Cardiac fibroblast (primary cell): ENCODE results near the gene SNX24.
A peak's percentile ranks its signal among the peaks of the same experiment; 100 is the strongest.

Source experiments
- DNase-seq, 2 donors: peaks; one replicate each; pipeline versions ENCODE4 v3.0.0 to v3.0.0-alpha.2; 2010; ENCODE audit warnings: low read depth in 2 of 2
- H3K4me3 ChIP-seq, 2 donors: replicated peaks in 1 of 2; 1 replicate in 1 of 2; 2 replicates in 1 of 2; pipeline ENCODE4 v1.5.1; 2011; ENCODE audit warnings: low read depth in 2 of 2, low read length in 2 of 2, mild to moderate bottlenecking in 2 of 2, moderate library complexity in 1 of 2
- CTCF ChIP-seq: IDR thresholded peaks from one replicate; pipeline ENCODE4 v1.5.1; 2011; ENCODE audit warnings: low read depth, mild to moderate bottlenecking, low read length, inconsistent platforms

Gene SNX24

DNA sequence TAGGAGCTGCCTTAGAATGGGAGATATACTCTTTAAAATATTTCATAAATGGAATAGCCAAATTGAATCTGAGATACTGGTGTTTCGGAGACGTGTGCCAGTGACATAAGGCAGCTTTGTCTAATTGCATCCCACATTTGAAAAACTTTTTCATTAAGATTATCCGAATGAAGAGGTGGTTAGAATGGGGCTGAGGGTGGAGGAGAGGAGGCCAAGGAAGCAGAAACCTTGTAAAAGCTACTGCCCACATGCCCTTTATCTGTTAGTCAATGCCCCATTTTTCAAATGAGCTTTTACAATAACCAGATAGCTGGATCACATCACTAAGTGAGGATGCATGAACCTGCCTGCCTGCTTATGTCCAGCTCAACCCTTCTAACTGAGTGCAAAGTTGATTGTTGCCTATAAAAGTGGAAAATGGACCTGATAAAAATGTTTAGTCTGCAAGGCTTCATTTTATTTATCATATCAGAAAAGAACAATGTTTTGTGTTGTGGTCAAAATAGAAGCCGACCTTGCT is 34.8 kb downstream of the SNX24 start:
- TF ChIP-seq CTCF, result no peak
- DNase-seq, result no peak
- no peak overlapping the region for H3K4me3 ChIP-seq

DNA sequence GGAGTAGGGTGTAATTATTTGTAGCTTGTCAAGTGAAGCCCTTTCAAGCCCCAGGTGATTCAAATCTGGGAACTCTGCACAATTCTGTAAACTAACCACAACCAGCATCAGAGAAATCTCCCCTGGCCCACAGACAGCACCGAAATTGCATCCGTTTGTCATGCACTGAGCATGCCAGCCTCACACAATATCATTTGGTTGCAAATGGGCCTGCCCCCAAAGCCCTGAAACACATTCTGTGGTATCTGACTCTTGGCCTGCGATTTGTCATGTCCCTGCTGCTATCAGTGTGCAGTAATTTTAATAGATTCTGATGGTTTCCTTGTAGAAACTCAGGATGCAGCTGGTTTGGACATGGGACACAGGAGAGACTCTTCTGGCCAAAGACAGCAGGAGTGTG is 35.3 kb downstream of the SNX24 start:
- no peak overlapping the region for H3K4me3 ChIP-seq
- no peak for TF ChIP-seq CTCF
- no peak for DNase-seq

- TF ChIP-seq CTCF, result no peak
- DNase-seq, result peak; percentile 48 to 52
- H3K4me3 ChIP-seq, result no peak overlapping the region
Measured at GRCh38 chr5:122882831-122883230, 37.4 kb downstream of the SNX24 start.

GRCh38 chr5:122885045-122885517 is 39.7 kb downstream of the SNX24 start:
- TF ChIP-seq CTCF, result no peak
- DNase-seq, result no peak
- H3K4me3 ChIP-seq, result no peak overlapping the region

DNA sequence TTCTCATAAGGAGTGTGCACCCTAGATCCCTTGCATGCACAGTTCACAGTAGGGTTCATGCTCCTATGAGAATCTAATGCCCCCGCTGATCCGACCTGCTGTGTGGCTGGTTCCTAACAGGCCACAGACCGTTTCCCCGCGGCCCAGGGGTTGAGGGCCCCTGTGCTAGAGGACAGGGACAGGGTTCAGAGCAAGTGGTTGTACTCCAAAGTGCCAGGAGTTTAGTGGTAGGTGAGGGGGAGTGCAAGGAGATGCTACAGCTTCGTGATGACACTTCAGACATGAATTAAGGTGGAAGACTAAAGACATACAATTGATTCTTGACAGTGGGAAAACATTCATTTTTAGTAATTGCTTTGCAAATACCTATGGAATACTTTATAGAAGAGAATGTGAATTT is 40.5 kb downstream of the SNX24 start:
- DNase-seq, result no peak
- H3K4me3 ChIP-seq, result no peak overlapping the region
- no peak for TF ChIP-seq CTCF

GRCh38 chr5:122895141-122895540 is 49.7 kb downstream of the SNX24 start:
- TF ChIP-seq CTCF, result no peak
- no peak overlapping the region for H3K4me3 ChIP-seq
- no peak for DNase-seq
